ENCODE results near the gene MLEC.

MLEC gene

GRCh38 chr12:120750806-120751205 is 63.9 kb downstream of the MLEC start:
- H3K27ac ChIP-seq (ENCODE audit: low read depth, low read length) = no peak overlapping the region
- no peak overlapping the region for H3K4me2 ChIP-seq (ENCODE audit: low read length)
- H3K9me2 ChIP-seq (replicated peaks; ENCODE audit: control insufficient read depth, low read length) = no peaks in the 10 kb centered on the region
- H3K36me3 ChIP-seq (ENCODE audit: control insufficient read depth, low read length) = no peaks in the 10 kb centered on the region
- TF ChIP-seq, protein P1, sequence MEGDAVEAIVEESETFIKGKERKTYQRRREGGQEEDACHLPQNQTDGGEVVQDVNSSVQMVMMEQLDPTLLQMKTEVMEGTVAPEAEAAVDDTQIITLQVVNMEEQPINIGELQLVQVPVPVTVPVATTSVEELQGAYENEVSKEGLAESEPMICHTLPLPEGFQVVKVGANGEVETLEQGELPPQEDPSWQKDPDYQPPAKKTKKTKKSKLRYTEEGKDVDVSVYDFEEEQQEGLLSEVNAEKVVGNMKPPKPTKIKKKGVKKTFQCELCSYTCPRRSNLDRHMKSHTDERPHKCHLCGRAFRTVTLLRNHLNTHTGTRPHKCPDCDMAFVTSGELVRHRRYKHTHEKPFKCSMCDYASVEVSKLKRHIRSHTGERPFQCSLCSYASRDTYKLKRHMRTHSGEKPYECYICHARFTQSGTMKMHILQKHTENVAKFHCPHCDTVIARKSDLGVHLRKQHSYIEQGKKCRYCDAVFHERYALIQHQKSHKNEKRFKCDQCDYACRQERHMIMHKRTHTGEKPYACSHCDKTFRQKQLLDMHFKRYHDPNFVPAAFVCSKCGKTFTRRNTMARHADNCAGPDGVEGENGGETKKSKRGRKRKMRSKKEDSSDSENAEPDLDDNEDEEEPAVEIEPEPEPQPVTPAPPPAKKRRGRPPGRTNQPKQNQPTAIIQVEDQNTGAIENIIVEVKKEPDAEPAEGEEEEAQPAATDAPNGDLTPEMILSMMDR (IDR thresholded peaks at IDR 0.05; ENCODE audit: low read depth, low read length, poor library complexity, severe bottlenecking) = peak; percentile 40
- TF ChIP-seq EZH2phosphoT487 (IDR thresholded peaks at IDR 0.05; ENCODE audit: borderline replicate concordance, low read length) = no peak
- peaks cover 3% of the 10 kb centered on the region; the same call in 1 of the 2 replicates for H3F3A ChIP-seq (ENCODE audit: control insufficient read depth, insufficient read depth)
- no peaks in the 10 kb centered on the region for H3K27me3 ChIP-seq (ENCODE audit: control insufficient read depth, low read length)
- H4K20me1 ChIP-seq (ENCODE audit: control insufficient read depth, insufficient read depth, low read depth, low read length) = no peaks in the 10 kb centered on the region
- no peaks in the 10 kb centered on the region; the same call in 1 of the 2 replicates for H3K9me3 ChIP-seq (ENCODE audit: control insufficient read depth, insufficient read depth, low read length)
- no peaks in the 10 kb centered on the region for H3K79me2 ChIP-seq (ENCODE audit: control insufficient read depth, low read length)
- H3K4me1 ChIP-seq (ENCODE audit: control insufficient read depth, low read length) = peaks cover 16% of the 10 kb centered on the region
- no peak overlapping the region for H3K4me3 ChIP-seq (ENCODE audit: low read length)

DNA sequence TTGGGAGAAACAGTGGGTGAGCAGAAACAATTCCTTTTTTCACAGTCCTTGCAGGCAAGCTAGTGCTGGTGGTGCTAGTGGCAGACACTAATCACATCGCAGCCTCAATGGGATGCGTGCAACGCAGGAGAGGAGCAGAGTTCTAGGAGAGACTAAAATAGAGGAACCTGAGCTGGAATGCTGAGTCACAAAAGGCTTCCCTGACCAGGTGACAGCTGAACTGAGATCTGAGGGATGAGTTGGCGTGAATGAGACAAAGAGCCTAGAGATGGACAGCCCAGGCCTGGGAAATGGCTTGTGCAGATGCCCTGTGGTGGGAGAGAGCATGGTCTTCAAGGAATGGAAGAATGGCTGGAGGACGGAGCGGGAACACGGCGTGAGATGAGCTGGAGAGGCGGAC is 64.4 kb downstream of the MLEC start:
- TF ChIP-seq, protein P1 (IDR thresholded peaks at IDR 0.05; ENCODE audit: low read depth, low read length, poor library complexity, severe bottlenecking) = no peak
- TF ChIP-seq EZH2phosphoT487 (IDR thresholded peaks at IDR 0.05; ENCODE audit: borderline replicate concordance, low read length) = no peak

More for the DNA sequence above, 64.4 kb downstream of the MLEC start:
- Histone ChIP-seq H3K4me3 (ENCODE audit: low read length) (no peak overlapping the region), H3K79me2 (ENCODE audit: control insufficient read depth, low read length) (no peaks in the 10 kb centered on the region), H3K27ac (ENCODE audit: low read depth, low read length) (no peak overlapping the region), H3K9me2 (replicated peaks; ENCODE audit: control insufficient read depth, low read length) (no peaks in the 10 kb centered on the region), H3K4me2 (ENCODE audit: low read length) (no peak overlapping the region), H3K27me3 (ENCODE audit: control insufficient read depth, low read length) (no peaks in the 10 kb centered on the region), H3K9me3 (ENCODE audit: control insufficient read depth, insufficient read depth, low read length) (no peaks in the 10 kb centered on the region; the same call in 1 of the 2 replicates), H3F3A (ENCODE audit: control insufficient read depth, insufficient read depth) (peaks cover 3% of the 10 kb centered on the region; the same call in 1 of the 2 replicates), H3K4me1 (ENCODE audit: control insufficient read depth, low read length) (peaks cover 16% of the 10 kb centered on the region), H4K20me1 (ENCODE audit: control insufficient read depth, insufficient read depth, low read depth, low read length) (no peaks in the 10 kb centered on the region), H3K36me3 (ENCODE audit: control insufficient read depth, low read length) (no peaks in the 10 kb centered on the region)
